HG03066 (cell line): ENCODE results near the gene RAB11A.

Experiments used
- ATAC-seq: cut with Tn5 transposase; IDR thresholded peaks from one replicate; pipeline ENCODE4 v1.9.1; 2021; ENCODE audit warnings: low read depth; ENCODE audit not compliant: unreplicated experiment

The RAB11A gene

GRCh38 chr15:65914981-65915925 is 46.0 kb downstream of the RAB11A start:
- ATAC-seq = no peak

GRCh38 chr15:65916041-65916663 is 46.9 kb downstream of the RAB11A start:
- ATAC-seq = no peak

GRCh38 chr15:65916664-65917406 is 47.5 kb downstream of the RAB11A start:
- ATAC-seq = peak; percentile 48

- no peak for ATAC-seq
These were observed 48.1 kb downstream of the RAB11A start for GRCh38 chr15:65917407-65917756.

GRCh38 chr15:65917936-65918335 is 48.6 kb downstream of the RAB11A start:
- no peak for ATAC-seq

GRCh38 chr15:65918357-65918920 is 49.1 kb downstream of the RAB11A start:
- no peak for ATAC-seq

GRCh38 chr15:65918945-65919344 is 49.7 kb downstream of the RAB11A start:
- no peak for ATAC-seq

GRCh38 chr15:65919353-65919752 is 50.1 kb downstream of the RAB11A start:
- ATAC-seq = no peak

- ATAC-seq = no peak
These were observed 50.8 kb downstream of the RAB11A start for GRCh38 chr15:65920121-65920520.

GRCh38 chr15:65920825-65921309 is 51.6 kb downstream of the RAB11A start:
- ATAC-seq = peak; percentile 50

GRCh38 chr15:65921780-65922179 is 52.5 kb downstream of the RAB11A start:
- no peak for ATAC-seq

- ATAC-seq = no peak
These were observed 53.3 kb downstream of the RAB11A start for GRCh38 chr15:65922621-65923020.

GRCh38 chr15:65923264-65923663 is 54.0 kb downstream of the RAB11A start:
- ATAC-seq = no peak

GRCh38 chr15:65924004-65924403 is 54.7 kb downstream of the RAB11A start:
- ATAC-seq = no peak

- ATAC-seq = no peak
These were observed 56.0 kb downstream of the RAB11A start for GRCh38 chr15:65925338-65925737.

GRCh38 chr15:65926459-65926858 is 57.2 kb downstream of the RAB11A start:
- ATAC-seq = no peak

GRCh38 chr15:65926899-65927298 is 57.6 kb downstream of the RAB11A start:
- peak; percentile 59 for ATAC-seq

GRCh38 chr15:65927545-65927944 is 58.3 kb downstream of the RAB11A start:
- ATAC-seq = no peak

GRCh38 chr15:65929573-65929972 is 60.3 kb downstream of the RAB11A start:
- ATAC-seq = no peak

GRCh38 chr15:65930134-65930533 is 60.8 kb downstream of the RAB11A start:
- no peak for ATAC-seq

GRCh38 chr15:65931221-65931620 is 61.9 kb downstream of the RAB11A start:
- ATAC-seq = no peak
